ENCODE measurements around the gene PRKG1. TPM values are rescaled to one million over a fixed set of nuclear protein-coding genes. Genes with fewer than 3 reads are reported as not detected.

PRKG1 gene
- total and polyA plus RNA-seq, 12 donors, result 3.8 to 48.1 (median 29.9) TPM

DNA sequence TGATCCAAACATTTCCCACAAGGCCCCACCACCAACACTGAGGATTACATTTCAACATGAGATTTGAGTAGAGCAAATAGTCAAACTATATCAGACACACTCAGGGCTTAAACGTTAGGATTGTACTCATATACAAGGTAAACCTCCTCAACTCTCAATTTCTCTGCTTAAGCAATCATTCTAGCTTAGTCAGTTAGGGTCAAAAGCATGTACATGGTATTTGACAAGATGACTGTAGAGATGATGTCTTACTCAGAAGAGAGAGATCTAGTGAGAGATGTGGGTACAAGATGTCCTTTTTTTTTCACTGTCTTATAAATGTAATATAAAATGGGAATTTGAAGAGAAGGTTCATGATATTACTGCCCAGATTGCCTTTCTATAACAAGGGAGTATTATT is 270.1 kb downstream of the PRKG1 start:
- H3K27ac ChIP-seq, result no peak overlapping the region
- TF ChIP-seq, protein P1, sequence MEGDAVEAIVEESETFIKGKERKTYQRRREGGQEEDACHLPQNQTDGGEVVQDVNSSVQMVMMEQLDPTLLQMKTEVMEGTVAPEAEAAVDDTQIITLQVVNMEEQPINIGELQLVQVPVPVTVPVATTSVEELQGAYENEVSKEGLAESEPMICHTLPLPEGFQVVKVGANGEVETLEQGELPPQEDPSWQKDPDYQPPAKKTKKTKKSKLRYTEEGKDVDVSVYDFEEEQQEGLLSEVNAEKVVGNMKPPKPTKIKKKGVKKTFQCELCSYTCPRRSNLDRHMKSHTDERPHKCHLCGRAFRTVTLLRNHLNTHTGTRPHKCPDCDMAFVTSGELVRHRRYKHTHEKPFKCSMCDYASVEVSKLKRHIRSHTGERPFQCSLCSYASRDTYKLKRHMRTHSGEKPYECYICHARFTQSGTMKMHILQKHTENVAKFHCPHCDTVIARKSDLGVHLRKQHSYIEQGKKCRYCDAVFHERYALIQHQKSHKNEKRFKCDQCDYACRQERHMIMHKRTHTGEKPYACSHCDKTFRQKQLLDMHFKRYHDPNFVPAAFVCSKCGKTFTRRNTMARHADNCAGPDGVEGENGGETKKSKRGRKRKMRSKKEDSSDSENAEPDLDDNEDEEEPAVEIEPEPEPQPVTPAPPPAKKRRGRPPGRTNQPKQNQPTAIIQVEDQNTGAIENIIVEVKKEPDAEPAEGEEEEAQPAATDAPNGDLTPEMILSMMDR (IDR thresholded peaks at IDR 0.05), result no peak
- intact Hi-C loops (cut with DNase I), result loop anchor here in 1 of 10 donors (5.0 kb wide), 1 partner anchor 67 kb away; no protein-coding TSS in a partner anchor
- no peak overlapping the region for H3K4me3 ChIP-seq
- no peaks in the 10 kb centered on the region for H3K36me3 ChIP-seq
- ATAC-seq, result no peak
- no peak for DNase-seq
- H3K4me1 ChIP-seq, result peaks cover 0 to 26% (median 0%) of the 10 kb centered on the region in 9 donors
- WGBS, 2 donors, result 66 to 75% methylated on average over 1 of the region's 1 CpG
- H3K9me3 ChIP-seq, result no peaks in the 10 kb centered on the region
- H3K27me3 ChIP-seq, result no peaks in the 10 kb centered on the region

DNA sequence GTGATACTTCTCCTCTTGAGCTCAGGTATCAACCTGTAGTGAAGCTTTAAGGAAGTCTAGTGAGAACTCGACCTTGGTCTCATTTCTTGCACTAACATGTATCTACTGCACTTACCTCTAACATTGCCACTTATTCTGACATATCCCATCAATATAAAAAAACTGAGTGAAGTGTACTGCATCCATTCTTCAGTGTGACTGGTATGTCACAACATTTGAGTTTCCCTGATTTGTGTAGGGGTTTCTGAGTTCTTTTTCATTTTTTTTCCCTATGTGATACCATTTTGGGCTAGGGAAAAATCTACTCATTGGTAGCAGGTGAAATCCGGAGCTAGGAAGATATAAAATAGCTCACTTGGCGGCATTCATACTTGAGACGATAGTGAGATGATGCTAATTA is 274.3 kb downstream of the PRKG1 start:
- WGBS, 2 donors, result 90 to 92% methylated on average over 4 of the region's 4 CpGs
- TF ChIP-seq, protein P1 (IDR thresholded peaks at IDR 0.05), result no peak
- Histone ChIP-seq H3K4me3 (no peak overlapping the region), H3K9me3 (peaks cover 0 to 10% (median 0%) of the 10 kb centered on the region in 11 donors), H3K27me3 (no peaks in the 10 kb centered on the region), H3K4me1 (no peaks in the 10 kb centered on the region), H3K27ac (no peak overlapping the region), H3K36me3 (no peaks in the 10 kb centered on the region)
- ATAC-seq, result no peak
- intact Hi-C loops (cut with DNase I), result no loop called here
- no peak for DNase-seq

DNA sequence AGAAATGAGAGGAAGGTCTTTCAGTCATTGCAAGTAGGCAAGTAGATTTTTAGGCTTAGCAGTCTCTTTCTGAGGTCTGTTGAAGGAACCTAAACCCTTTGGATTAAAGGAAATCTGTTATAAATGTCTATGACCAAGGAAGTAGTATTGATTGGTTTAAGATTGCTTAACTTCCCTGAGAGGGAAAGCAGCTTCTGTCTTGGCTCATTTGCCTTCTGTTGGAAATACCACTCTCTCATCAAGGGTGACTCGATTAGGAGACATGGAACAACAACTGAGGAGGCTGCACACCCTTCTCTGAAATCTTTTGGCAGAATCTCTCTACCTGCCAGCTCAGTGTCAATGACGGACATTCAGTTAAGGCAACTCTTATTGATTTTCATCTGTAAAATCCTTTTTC is 282.9 kb downstream of the PRKG1 start:
- no peaks in the 10 kb centered on the region for H3K4me1 ChIP-seq
- H3K4me3 ChIP-seq, result no peak overlapping the region
- H3K27ac ChIP-seq, result no peak overlapping the region
- no peaks in the 10 kb centered on the region for H3K27me3 ChIP-seq
- DNase-seq (no peak), ATAC-seq (no peak)
- TF ChIP-seq, protein P1 (IDR thresholded peaks at IDR 0.05), result no peak
- intact Hi-C loops (cut with DNase I), result no loop called here
- no peaks in the 10 kb centered on the region for H3K36me3 ChIP-seq
- H3K9me3 ChIP-seq, result peaks cover 0 to 3% (median 0%) of the 10 kb centered on the region in 11 donors
- WGBS, 2 donors, result 86 to 90% methylated on average over 2 of the region's 2 CpGs

DNA sequence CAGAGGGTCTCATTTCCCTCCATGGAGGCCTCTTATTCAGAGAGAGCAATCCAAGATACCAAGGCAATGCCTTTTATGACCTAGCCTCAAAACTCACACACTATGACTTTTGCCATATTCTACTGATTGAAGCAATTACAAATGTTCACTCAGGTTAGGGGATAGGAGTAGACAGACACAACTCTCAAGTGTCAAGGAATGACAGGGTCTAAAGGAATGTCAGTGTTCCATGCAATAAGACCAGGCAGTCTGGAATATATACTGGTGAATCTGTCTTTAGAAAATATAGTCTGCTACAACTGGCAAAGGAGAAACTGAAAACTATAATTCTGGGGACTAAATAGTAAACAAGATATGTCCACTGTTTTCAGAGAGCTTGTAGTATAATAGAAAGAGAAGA is 283.9 kb downstream of the PRKG1 start:
- ATAC-seq (no peak), DNase-seq (no peak)
- Histone ChIP-seq H3K4me3 (no peak overlapping the region), H3K36me3 (no peaks in the 10 kb centered on the region), H3K9me3 (no peaks in the 10 kb centered on the region), H3K27ac (no peak overlapping the region), H3K27me3 (no peaks in the 10 kb centered on the region), H3K4me1 (no peaks in the 10 kb centered on the region)
- TF ChIP-seq, protein P1 (IDR thresholded peaks at IDR 0.05), result no peak
- intact Hi-C loops (cut with DNase I), result no loop called here
